Activated naive CD8-positive, alpha-beta T cell (primary cell): Measurements from ENCODE around the gene SYCE3.

Experiments used
- H3K27ac Mint-ChIP-seq: one replicate; pipeline ENCODE4 v1.8.0; 2021; ENCODE audit warnings: mixed read lengths
- H3K27me3 Mint-ChIP-seq: one replicate; pipeline ENCODE4 v1.8.0; 2021; ENCODE audit warnings: mixed read lengths
- H3K36me3 Mint-ChIP-seq: one replicate; pipeline ENCODE4 v1.8.0; 2021; ENCODE audit warnings: mixed read lengths
- H3K4me1 Mint-ChIP-seq: one replicate; pipeline ENCODE4 v1.8.0; 2021; ENCODE audit warnings: low read depth, mixed read lengths
- H3K4me3 Mint-ChIP-seq: one replicate; pipeline ENCODE4 v1.8.0; 2021; ENCODE audit warnings: mild to moderate bottlenecking, mixed read lengths
- H3K9me3 Mint-ChIP-seq: one replicate; pipeline ENCODE4 v1.8.0; 2021; ENCODE audit warnings: low read depth, mixed read lengths

The SYCE3 gene

GRCh38 chr22:50556703-50557102 is 6.0 kb downstream of the SYCE3 start:
- Mint-ChIP-seq H3K27me3 (no peaks in the 10 kb centered on the region), H3K4me1 (peaks cover 5% of the 10 kb centered on the region), H3K27ac (no peak overlapping the region), H3K4me3 (no peak overlapping the region), H3K36me3 (no peaks in the 10 kb centered on the region), H3K9me3 (no peaks in the 10 kb centered on the region)

- H3K27me3 Mint-ChIP-seq: no peaks in the 10 kb centered on the region
- H3K9me3 Mint-ChIP-seq: no peaks in the 10 kb centered on the region
- no peak overlapping the region for H3K4me3 Mint-ChIP-seq
- no peaks in the 10 kb centered on the region for H3K36me3 Mint-ChIP-seq
- H3K27ac Mint-ChIP-seq: no peak overlapping the region
- H3K4me1 Mint-ChIP-seq: peaks cover 18% of the 10 kb centered on the region
These were observed 9.4 kb downstream of the SYCE3 start for GRCh38 chr22:50553310-50553709.

- Mint-ChIP-seq H3K4me1 (peaks cover 21% of the 10 kb centered on the region), H3K36me3 (no peaks in the 10 kb centered on the region), H3K27ac (peak overlapping the region; percentile 41)
These were observed 11.5 kb downstream of the SYCE3 start for GRCh38 chr22:50551160-50551752.

GRCh38 chr22:50550395-50550794 is 12.3 kb downstream of the SYCE3 start:
- Mint-ChIP-seq H3K27ac (peak overlapping the region; percentile 75), H3K4me1 (peaks cover 29% of the 10 kb centered on the region), H3K27me3 (no peaks in the 10 kb centered on the region), H3K36me3 (no peaks in the 10 kb centered on the region), H3K4me3 (peak overlapping the region; percentile 79), H3K9me3 (no peaks in the 10 kb centered on the region)

More at GRCh38 chr22:50551160-50551752, 11.5 kb downstream of the SYCE3 start:
- H3K4me3 Mint-ChIP-seq: peak overlapping the region; percentile 79
- H3K9me3 Mint-ChIP-seq: no peaks in the 10 kb centered on the region
- no peaks in the 10 kb centered on the region for H3K27me3 Mint-ChIP-seq

- peaks cover 40% of the 10 kb centered on the region for H3K4me1 Mint-ChIP-seq
- H3K4me3 Mint-ChIP-seq: peak overlapping the region; percentile 79
- no peaks in the 10 kb centered on the region for H3K27me3 Mint-ChIP-seq
- peak overlapping the region; percentile 86 for H3K27ac Mint-ChIP-seq
- H3K9me3 Mint-ChIP-seq: no peaks in the 10 kb centered on the region
- no peaks in the 10 kb centered on the region for H3K36me3 Mint-ChIP-seq
These were observed 13.6 kb downstream of the SYCE3 start for GRCh38 chr22:50548921-50549790.

GRCh38 chr22:50548040-50548920 is 14.4 kb downstream of the SYCE3 start:
- H3K4me1 Mint-ChIP-seq: peaks cover 40% of the 10 kb centered on the region
- H3K27me3 Mint-ChIP-seq: no peaks in the 10 kb centered on the region
- H3K36me3 Mint-ChIP-seq: no peaks in the 10 kb centered on the region
- H3K27ac Mint-ChIP-seq: peak overlapping the region; percentile 64
- H3K9me3 Mint-ChIP-seq: no peaks in the 10 kb centered on the region
- peak overlapping the region; percentile 75 for H3K4me3 Mint-ChIP-seq

GRCh38 chr22:50547263-50547985 is 15.3 kb downstream of the SYCE3 start:
- Mint-ChIP-seq H3K27ac (peak overlapping the region; percentile 79), H3K36me3 (no peaks in the 10 kb centered on the region), H3K4me3 (peak overlapping the region; percentile 10), H3K4me1 (peaks cover 42% of the 10 kb centered on the region), H3K27me3 (no peaks in the 10 kb centered on the region), H3K9me3 (no peaks in the 10 kb centered on the region)

GRCh38 chr22:50546326-50547262 is 16.1 kb downstream of the SYCE3 start:
- Mint-ChIP-seq H3K4me1 (peaks cover 49% of the 10 kb centered on the region), H3K27me3 (no peaks in the 10 kb centered on the region), H3K9me3 (no peaks in the 10 kb centered on the region), H3K36me3 (no peaks in the 10 kb centered on the region), H3K27ac (peak overlapping the region; percentile 68), H3K4me3 (no peak overlapping the region)

- peaks cover 51% of the 10 kb centered on the region for H3K4me1 Mint-ChIP-seq
- H3K27me3 Mint-ChIP-seq: no peaks in the 10 kb centered on the region
- H3K9me3 Mint-ChIP-seq: no peaks in the 10 kb centered on the region
- H3K4me3 Mint-ChIP-seq: peak within 1 kb of the TSS; percentile 52
- peak within 1 kb of the TSS; percentile 81 for H3K27ac Mint-ChIP-seq
- no peaks in the 10 kb centered on the region for H3K36me3 Mint-ChIP-seq
These were observed 17.0 kb downstream of the SYCE3 start, which contains the start of gene KLHDC7B for GRCh38 chr22:50545522-50546325. Gene KLHDC7B, plus strand, starts transcription at chr22:50545899. Its CDS starts 345 bp downstream, at chr22:50546244.

- Mint-ChIP-seq H3K4me1 (peaks cover 49% of the 10 kb centered on the region), H3K27me3 (no peaks in the 10 kb centered on the region), H3K4me3 (peak overlapping the region; percentile 52), H3K36me3 (no peaks in the 10 kb centered on the region), H3K9me3 (no peaks in the 10 kb centered on the region), H3K27ac (peak overlapping the region; percentile 81)
These were observed 17.9 kb downstream of the SYCE3 start for GRCh38 chr22:50544746-50545253.

- H3K4me1 Mint-ChIP-seq: peaks cover 51% of the 10 kb centered on the region
- no peaks in the 10 kb centered on the region for H3K36me3 Mint-ChIP-seq
- peak overlapping the region; percentile 81 for H3K27ac Mint-ChIP-seq
- H3K4me3 Mint-ChIP-seq: peak overlapping the region; percentile 52
- H3K9me3 Mint-ChIP-seq: no peaks in the 10 kb centered on the region
- no peaks in the 10 kb centered on the region for H3K27me3 Mint-ChIP-seq
These were observed 18.5 kb downstream of the SYCE3 start for GRCh38 chr22:50544078-50544745.

GRCh38 chr22:50542416-50542927 is 20.2 kb downstream of the SYCE3 start:
- no peaks in the 10 kb centered on the region for H3K27me3 Mint-ChIP-seq
- H3K9me3 Mint-ChIP-seq: no peaks in the 10 kb centered on the region
- H3K36me3 Mint-ChIP-seq: no peaks in the 10 kb centered on the region
- peak overlapping the region; percentile 64 for H3K4me3 Mint-ChIP-seq
- peaks cover 61% of the 10 kb centered on the region for H3K4me1 Mint-ChIP-seq
- H3K27ac Mint-ChIP-seq: peak overlapping the region; percentile 93
